PC-9 (cell line): Measurements from ENCODE around the gene SUPT20H. TPM values are rescaled to one million over a fixed set of nuclear protein-coding genes. Genes with fewer than 3 reads are reported as not detected.

Source experiments
- BruUV-seq: library from RNA; stranded (reverse); fragments of 400-500 nt; replicated peaks from 2 replicates; lab custom pipeline; 2021; lab: Mats Ljungman, UMichigan
- CTCF ChIA-PET: fragments of 300-600 bp; sonication (Branson Sonifier 250); formaldehyde crosslinking; loops from one replicate; lab custom pipeline; 2022; ENCODE audit warnings: antibody characterized with exemption; lab: Charles Lee
- POLR2A ChIA-PET: fragments of 300-600 bp; sonication (Branson Sonifier 250); formaldehyde crosslinking; loops from one replicate; lab custom pipeline; 2022; ENCODE audit warnings: antibody characterized with exemption; ENCODE audit not compliant: unreplicated experiment; lab: Charles Lee
- DNase-seq, 2 experiments: peaks; one replicate each; pipeline versions ENCODE4 v3.0.0 to v3.0.0-alpha.2; 2015 to 2022; ENCODE audit warnings: mixed read lengths in 1 of 2
- H2AFZ ChIP-seq: fragments of 200-600 bp; sonication (generic); 2 replicates; pipeline ENCODE4 v1.8.1; 2017; ENCODE audit warnings: antibody characterized with exemption
- H3F3A ChIP-seq: fragments of 200-600 bp; sonication (generic); 2 replicates; pipeline ENCODE4 v1.8.1; 2017; ENCODE audit warnings: antibody characterized with exemption, mild to moderate bottlenecking, low read depth; ENCODE audit not compliant: insufficient read depth
- H3K27ac ChIP-seq: fragments of 200-600 bp; sonication (generic); 2 replicates; pipeline ENCODE4 v1.6.1; 2016; ENCODE audit warnings: mixed run types
- H3K27me3 ChIP-seq: fragments of 200-600 bp; sonication (generic); 2 replicates; pipeline ENCODE4 v1.6.1; 2016; ENCODE audit warnings: low read depth, mixed run types; ENCODE audit not compliant: insufficient read depth
- H3K36me3 ChIP-seq: fragments of 200-600 bp; sonication (generic); 2 replicates; pipeline ENCODE4 v1.6.1; 2016; ENCODE audit warnings: low read depth, mixed run types
- H3K4me1 ChIP-seq: fragments of 200-600 bp; sonication (generic); replicated peaks from 2 replicates; pipeline ENCODE4 v1.6.1; 2016; ENCODE audit warnings: mixed run types; ENCODE audit not compliant: insufficient read depth
- H3K4me2 ChIP-seq: fragments of 200-600 bp; sonication (generic); 2 replicates; pipeline ENCODE4 v1.6.1; 2017; ENCODE audit warnings: mixed run types
- H3K4me3 ChIP-seq: fragments of 200-600 bp; sonication (generic); 2 replicates; pipeline ENCODE4 v1.6.1; 2016; ENCODE audit warnings: mixed run types
- H3K79me2 ChIP-seq: fragments of 200-600 bp; sonication (generic); 2 replicates; pipeline ENCODE4 v1.6.1; 2017; ENCODE audit warnings: low read depth, mixed run types
- H3K9me2 ChIP-seq: fragments of 200-600 bp; sonication (generic); 2 replicates; pipeline ENCODE4 v1.8.1; 2017; ENCODE audit warnings: mild to moderate bottlenecking; ENCODE audit not compliant: insufficient read depth
- H3K9me3 ChIP-seq: fragments of 200-600 bp; sonication (generic); 2 replicates; pipeline ENCODE4 v1.8.1; 2016; ENCODE audit warnings: low read depth; ENCODE audit not compliant: insufficient read depth
- H4K20me1 ChIP-seq: fragments of 200-600 bp; sonication (generic); 2 replicates; pipeline ENCODE4 v1.8.1; 2017; ENCODE audit not compliant: insufficient read depth
- EZH2 ChIP-seq: fragments of 200-600 bp; sonication (generic); IDR thresholded peaks from 2 replicates; pipeline ENCODE4 v1.8.0; 2017; ENCODE audit warnings: antibody characterized with exemption, low read depth
- intact Hi-C: fragments of 100-400 bp; cut with micrococcal nuclease; formaldehyde crosslinking; loops from one replicate; pipeline ENCODE4 v1.10.0; 2022; ENCODE audit not compliant: unreplicated experiment
- total RNA-seq: library from RNA; stranded (reverse); gene quantifications from 2 replicates; pipeline ENCODE4 v1.2.3, GENCODE V29; 2021
- TF ChIP-seq, protein P1 (sequence below): fragments of 200-600 bp; sonication (generic); conservative IDR thresholded peaks from 2 replicates; pipeline ENCODE4 v1.6.1; 2017; ENCODE audit warnings: mixed run types, antibody characterized with exemption, mild to moderate bottlenecking, moderate library complexity

The SUPT20H gene
- total RNA-seq, 1 experiment from 2014 or later, result 44.1 TPM

DNA sequence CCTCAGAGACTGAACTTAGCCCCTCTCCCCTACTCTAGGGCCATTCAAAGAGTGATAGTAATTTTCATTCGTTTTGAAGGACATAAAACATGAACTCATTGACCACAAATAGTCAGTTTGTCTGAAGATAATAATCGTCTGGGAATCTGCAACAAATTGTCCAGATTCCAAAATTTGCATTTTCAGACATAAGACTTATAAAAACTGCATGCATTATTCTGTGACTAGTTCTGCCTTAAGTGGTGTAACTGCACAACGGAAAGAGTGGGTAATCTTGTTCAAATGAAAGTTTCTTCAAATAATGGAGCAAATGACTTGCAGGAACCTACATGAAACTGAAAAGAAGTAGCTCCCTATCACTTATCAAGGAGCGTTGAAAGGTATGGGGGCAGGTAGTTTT is 37.6 kb upstream of the SUPT20H start:
- no peak for DNase-seq
- POLR2A ChIA-PET, result no interaction called here
- Histone ChIP-seq H2AFZ (no peak overlapping the region), H3K4me2 (no peak overlapping the region), H3K9me3 (no peaks in the 10 kb centered on the region), H3K27me3 (no peaks in the 10 kb centered on the region), H3K4me1 (no peaks in the 10 kb centered on the region), H3K9me2 (no peaks in the 10 kb centered on the region), H3K79me2 (no peaks in the 10 kb centered on the region), H3F3A (no peaks in the 10 kb centered on the region), H4K20me1 (no peaks in the 10 kb centered on the region), H3K4me3 (no peak overlapping the region), H3K27ac (no peak overlapping the region), H3K36me3 (no peaks in the 10 kb centered on the region)
- no TSS peak for BruUV-seq
- CTCF ChIA-PET, result no interaction called here
- intact Hi-C loops, result no loop called here
- no peak for TF ChIP-seq EZH2
- TF ChIP-seq, protein P1, sequence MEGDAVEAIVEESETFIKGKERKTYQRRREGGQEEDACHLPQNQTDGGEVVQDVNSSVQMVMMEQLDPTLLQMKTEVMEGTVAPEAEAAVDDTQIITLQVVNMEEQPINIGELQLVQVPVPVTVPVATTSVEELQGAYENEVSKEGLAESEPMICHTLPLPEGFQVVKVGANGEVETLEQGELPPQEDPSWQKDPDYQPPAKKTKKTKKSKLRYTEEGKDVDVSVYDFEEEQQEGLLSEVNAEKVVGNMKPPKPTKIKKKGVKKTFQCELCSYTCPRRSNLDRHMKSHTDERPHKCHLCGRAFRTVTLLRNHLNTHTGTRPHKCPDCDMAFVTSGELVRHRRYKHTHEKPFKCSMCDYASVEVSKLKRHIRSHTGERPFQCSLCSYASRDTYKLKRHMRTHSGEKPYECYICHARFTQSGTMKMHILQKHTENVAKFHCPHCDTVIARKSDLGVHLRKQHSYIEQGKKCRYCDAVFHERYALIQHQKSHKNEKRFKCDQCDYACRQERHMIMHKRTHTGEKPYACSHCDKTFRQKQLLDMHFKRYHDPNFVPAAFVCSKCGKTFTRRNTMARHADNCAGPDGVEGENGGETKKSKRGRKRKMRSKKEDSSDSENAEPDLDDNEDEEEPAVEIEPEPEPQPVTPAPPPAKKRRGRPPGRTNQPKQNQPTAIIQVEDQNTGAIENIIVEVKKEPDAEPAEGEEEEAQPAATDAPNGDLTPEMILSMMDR, result no peak

DNA sequence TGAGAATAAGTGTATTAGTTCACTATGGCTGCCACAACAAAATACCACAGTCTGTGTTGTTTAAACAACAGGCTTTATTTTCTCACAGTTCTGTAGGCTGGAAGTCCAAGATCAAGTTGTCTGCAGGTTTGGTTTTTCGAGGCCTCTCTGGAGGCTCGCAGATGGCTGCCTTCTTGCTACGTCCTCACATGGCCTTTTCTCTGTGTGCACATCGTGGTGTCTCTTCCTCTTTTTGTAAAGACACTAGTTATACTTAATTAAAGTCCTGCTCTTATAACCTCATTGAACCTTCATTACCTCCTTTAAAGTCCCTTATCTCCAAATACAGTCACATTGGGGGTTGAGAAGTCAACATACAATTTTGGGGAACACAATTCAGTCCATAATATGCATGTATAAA is 35.4 kb upstream of the SUPT20H start:
- no peaks in the 10 kb centered on the region for H3K27me3 ChIP-seq
- no peak overlapping the region for H3K4me2 ChIP-seq
- no peaks in the 10 kb centered on the region for H3F3A ChIP-seq
- H3K79me2 ChIP-seq, result no peaks in the 10 kb centered on the region
- no peaks in the 10 kb centered on the region for H3K9me3 ChIP-seq
- intact Hi-C loops, result no loop called here
- H3K4me1 ChIP-seq, result no peaks in the 10 kb centered on the region
- ChIA-PET CTCF (no interaction called here), POLR2A (no interaction called here)
- TF ChIP-seq, protein P1, result no peak
- no peak for TF ChIP-seq EZH2
- H2AFZ ChIP-seq, result no peak overlapping the region
- no peak overlapping the region for H3K27ac ChIP-seq
- no peak overlapping the region for H3K4me3 ChIP-seq
- no peaks in the 10 kb centered on the region for H3K36me3 ChIP-seq
- no peaks in the 10 kb centered on the region for H3K9me2 ChIP-seq
- no peak for DNase-seq
- no TSS peak for BruUV-seq
- no peaks in the 10 kb centered on the region for H4K20me1 ChIP-seq

DNA sequence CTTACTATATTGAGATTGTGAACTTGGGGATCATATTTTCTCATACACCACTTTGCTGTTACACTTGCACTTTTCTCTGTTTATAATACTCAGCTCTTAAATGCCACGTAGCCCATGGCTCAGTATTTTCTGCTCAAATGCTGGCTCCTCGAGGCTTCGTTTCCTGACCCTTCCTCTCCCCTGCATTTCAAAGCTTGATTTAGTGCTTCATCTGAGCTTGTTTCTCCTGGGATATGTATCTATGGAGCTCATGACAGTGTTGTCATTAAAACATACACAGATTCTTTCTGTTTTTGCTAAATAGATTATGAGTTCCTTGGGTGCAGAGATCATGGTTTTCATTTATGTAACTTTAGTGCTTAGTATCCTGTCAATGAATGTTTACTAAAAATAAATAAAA is 34.6 kb upstream of the SUPT20H start:
- intact Hi-C loops, result no loop called here
- Histone ChIP-seq H3F3A (no peaks in the 10 kb centered on the region), H3K9me3 (no peaks in the 10 kb centered on the region), H2AFZ (no peak overlapping the region; the same call in 1 of the 2 replicates), H3K36me3 (no peaks in the 10 kb centered on the region), H3K79me2 (no peaks in the 10 kb centered on the region), H3K27me3 (no peaks in the 10 kb centered on the region), H3K4me2 (no peak overlapping the region), H3K4me3 (no peak overlapping the region), H3K4me1 (no peaks in the 10 kb centered on the region), H3K27ac (no peak overlapping the region), H4K20me1 (no peaks in the 10 kb centered on the region), H3K9me2 (no peaks in the 10 kb centered on the region)
- no TSS peak for BruUV-seq
- no peak for TF ChIP-seq EZH2
- TF ChIP-seq, protein P1, result no peak
- DNase-seq, result no peak
- ChIA-PET POLR2A (no interaction called here), CTCF (no interaction called here)
